Measurements from ENCODE around the gene SLC15A3.
"Not testable (repeated sequence)": the region's sequence is repeated elsewhere in the genome, so short reads cannot be mapped to it uniquely, and the experiment has no call there.

The SLC15A3 gene

GRCh38 chr11:60914633-60915247, 37.2 kb downstream of the SLC15A3 start:
- FAIRE-seq (no peak), DNase-seq (ENCODE audit: insufficient read length, low spot score) (no peak)
- TF ChIP-seq CTCF (IDR thresholded peaks at IDR 0.05; ENCODE audit: insufficient read depth, missing control alignments), result no peak

- TF ChIP-seq CTCF (IDR thresholded peaks at IDR 0.05; ENCODE audit: insufficient read depth, missing control alignments), result no peak
- DNase-seq (ENCODE audit: insufficient read length, low spot score), result peak; percentile 98
- no peak for FAIRE-seq
These were observed 38.0 kb downstream of the SLC15A3 start, which contains the start of gene TMEM109 for GRCh38 chr11:60913793-60914632. Gene TMEM109 (plus strand): TSS chr11:60914158. CDS start chr11:60919694, 5,536 bp downstream.

- no peak for TF ChIP-seq CTCF (IDR thresholded peaks at IDR 0.05; ENCODE audit: insufficient read depth, missing control alignments)
- DNase-seq (ENCODE audit: insufficient read length, low spot score), result no peak
- FAIRE-seq, result no peak
These were observed 39.0 kb downstream of the SLC15A3 start for GRCh38 chr11:60912851-60913528.

GRCh38 chr11:60912223-60912850, 39.6 kb downstream of the SLC15A3 start:
- no peak for DNase-seq (ENCODE audit: insufficient read length, low spot score)
- no peak for TF ChIP-seq CTCF (IDR thresholded peaks at IDR 0.05; ENCODE audit: insufficient read depth, missing control alignments)
- no peak for FAIRE-seq

DNA sequence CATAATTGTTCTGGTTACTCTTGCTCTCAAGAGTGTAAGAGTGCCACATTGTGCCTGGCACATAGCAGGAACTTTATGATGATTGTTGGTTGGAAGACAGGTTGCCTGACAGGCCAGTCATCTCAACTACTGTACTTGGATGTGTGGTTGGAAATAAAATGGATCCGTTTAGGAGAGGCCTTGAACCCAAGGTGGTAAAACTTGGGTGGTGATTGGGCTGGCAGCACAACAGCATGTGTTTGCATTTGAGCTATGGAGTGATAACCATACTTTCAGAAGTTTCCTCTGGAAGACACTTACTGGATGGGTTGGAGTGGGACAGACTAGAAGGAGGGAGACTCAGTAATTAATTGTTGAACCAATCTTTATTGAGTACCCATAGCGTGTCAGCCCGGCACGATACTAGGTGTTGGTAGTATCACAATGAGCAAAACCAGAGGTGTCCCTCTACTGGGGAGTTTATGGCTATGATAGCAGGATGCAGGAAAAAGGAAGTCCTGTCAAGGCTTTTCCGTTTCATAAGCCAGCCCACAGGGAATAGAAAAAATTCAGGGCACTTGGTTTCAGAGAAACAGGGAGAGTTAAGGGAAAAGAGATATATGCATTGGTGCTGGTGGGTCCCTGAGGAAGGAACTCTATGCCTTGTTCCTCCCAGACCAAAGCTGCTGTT, 41.1 kb downstream of the SLC15A3 start:
- TF ChIP-seq CTCF (IDR thresholded peaks at IDR 0.05; ENCODE audit: insufficient read depth, missing control alignments), result no peak
- DNase-seq (ENCODE audit: insufficient read length, low spot score), result no peak
- FAIRE-seq, result no peak

DNA sequence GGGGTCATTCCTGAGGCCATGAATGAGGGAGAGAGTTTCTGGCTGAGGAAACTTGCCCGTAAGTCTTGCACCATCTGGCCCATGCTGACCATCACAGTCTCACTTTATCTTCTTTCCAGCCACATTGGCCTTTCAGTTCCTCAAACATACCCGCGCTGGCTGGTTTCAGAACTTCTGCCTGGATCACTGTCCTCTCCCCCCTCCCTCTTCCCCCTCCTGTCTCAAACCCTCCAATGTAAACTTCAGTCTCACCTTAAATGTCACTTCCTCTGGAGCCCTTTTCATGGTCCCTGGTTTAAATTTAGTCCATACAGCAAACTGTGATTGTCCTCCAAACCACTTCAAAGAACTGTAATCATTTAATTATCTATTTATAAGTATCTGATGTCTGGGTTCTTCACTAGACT, 41.7 kb downstream of the SLC15A3 start:
- no peak for TF ChIP-seq CTCF (IDR thresholded peaks at IDR 0.05; ENCODE audit: insufficient read depth, missing control alignments)
- FAIRE-seq (no peak), DNase-seq (ENCODE audit: insufficient read length, low spot score) (no peak)

DNA sequence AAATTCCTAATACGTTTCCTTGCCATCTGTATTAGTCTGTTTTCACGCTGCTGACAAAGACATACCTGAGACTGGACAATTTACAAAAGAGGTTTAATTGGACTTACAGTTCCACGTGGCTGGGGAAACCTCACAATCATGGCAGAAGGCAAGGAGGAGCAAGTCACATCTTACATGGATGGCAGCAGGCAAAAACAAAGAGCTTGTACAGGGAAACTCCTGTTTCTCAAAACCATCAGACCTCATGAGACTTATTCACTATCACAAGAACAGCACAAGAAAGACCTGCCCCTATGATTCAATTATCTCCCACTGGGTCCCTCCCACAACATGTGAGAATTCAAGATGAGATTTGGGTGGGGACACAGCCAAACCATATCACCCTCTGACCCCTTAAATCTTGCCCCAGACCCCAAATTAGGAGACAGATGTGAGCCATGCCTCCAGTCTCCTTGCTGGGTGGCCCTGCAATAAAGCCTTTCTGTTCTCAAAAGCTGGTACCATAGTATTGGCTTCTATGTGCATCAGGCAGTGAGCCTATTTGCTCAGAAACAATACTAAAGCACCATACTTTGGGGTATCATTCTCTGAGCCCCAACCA, 42.2 kb downstream of the SLC15A3 start:
- not testable (repeated sequence) for DNase-seq (ENCODE audit: insufficient read length, low spot score); FAIRE-seq
